K562 (cell line): ENCODE measurements around the gene DHDH. TPM values are rescaled to one million over a fixed set of nuclear protein-coding genes. Genes with fewer than 3 reads are reported as not detected.

Experiments
- HNRNPH1 ChIP-seq: fragments of 200-400 bp; formaldehyde crosslinking; optimal IDR thresholded peaks from 2 replicates; pipeline ENCODE3; 2017; ENCODE audit warnings: low read depth, mild to moderate bottlenecking, low read length, moderate library complexity
- HOXB6 ChIP-seq: fragments of 250-450 bp; sonication (Bioruptor Pico); IDR thresholded peaks from 2 replicates; pipeline ENCODE4 v1.5.1; 2022; ENCODE audit warnings: mild to moderate bottlenecking, borderline replicate concordance
- MBD2 ChIP-seq: sonication (generic); IDR thresholded peaks from 2 replicates; pipeline ENCODE4 v1.6.1; 2016; ENCODE audit warnings: low read depth, borderline replicate concordance
- POLR2AphosphoS5 ChIP-seq: IDR thresholded peaks from 2 replicates; pipeline ENCODE4 v1.6.1; 2011; ENCODE audit warnings: mild to moderate bottlenecking, low read depth, low read length, moderate library complexity; ENCODE audit not compliant: control insufficient read depth, insufficient read depth
- SMAD2 ChIP-seq: fragments of 150-350 bp; IDR thresholded peaks from 2 replicates; pipeline ENCODE4 v1.6.1; 2014; ENCODE audit warnings: low read depth, mild to moderate bottlenecking, low read length
- ZBTB7A ChIP-seq: IDR thresholded peaks from 2 replicates; pipeline ENCODE4 v1.6.1; 2011; ENCODE audit warnings: low read depth, mild to moderate bottlenecking, low read length, moderate library complexity, borderline replicate concordance; ENCODE audit not compliant: control insufficient read depth
- polyA plus RNA-seq, 8 experiments: library from polyadenylated mRNA; depleted of rRNA in 4 of 8; stranded (reverse) in 5 of 8; unstranded in 3 of 8; fragments of >200 nt; fragmentation: Nextera tagmentation in 2 of 8; fragmentation: Illumina TruSeq in 1 of 8; extraction: Ambion mirVana in 2 of 8; extraction: Trizol in 1 of 8; gene quantifications; 2 replicates each; pipeline versions ENCODE4 v1.2.1 to v1.2.3, GENCODE V29; 2011 to 2014; ENCODE audit warnings: inconsistent platforms in 1 of 8, missing spikeins in 1 of 8
- total RNA-seq, 7 experiments: library from RNA; depleted of rRNA in 6 of 7; stranded (reverse); fragments of >200 nt in 6 of 7; fragmentation: Illumina TruSeq in 2 of 7; extraction: Trizol in 2 of 7; gene quantifications; 2 replicates each; pipeline versions ENCODE4 v1.2.1 to v1.2.3, GENCODE V29; 2011 to 2021; ENCODE audit warnings: low replicate concordance in 1 of 7
- TF ChIP-seq, protein P1 (sequence below): fragments of 200-600 bp; sonication (generic); IDR thresholded peaks from one replicate; pipeline ENCODE4 v1.6.1; 2012; ENCODE audit warnings: mild to moderate bottlenecking, low read depth, low read length, inconsistent platforms
- TF ChIP-seq, protein P2 (sequence below): fragments of 450-650 bp; formaldehyde crosslinking; IDR thresholded peaks from 2 replicates; pipeline ENCODE4 v1.4.0; 2020; ENCODE audit warnings: mild to moderate bottlenecking, moderate library complexity
- TF ChIP-seq, protein P3 (sequence below), 2 experiments: fragments of 250-450 bp in 1 of 2; fragments of 450-650 bp in 1 of 2; sonication (Bioruptor Pico) in 1 of 2; IDR thresholded peaks; 2 replicates each; pipeline versions ENCODE4 v1.6.1 to v1.8.0; 2016 to 2021; ENCODE audit warnings: mild to moderate bottlenecking in 2 of 2, moderate library complexity in 2 of 2, missing compliant biosample characterization in 1 of 2, missing genetic modification characterization in 1 of 2

The DHDH gene
- total and polyA plus RNA-seq, 9 of the 15 experiments (the other 6 are each of a cell fraction or from before 2014, with no cell fraction given): 0.37 to 1.9 (median 0.87) TPM

DNA sequence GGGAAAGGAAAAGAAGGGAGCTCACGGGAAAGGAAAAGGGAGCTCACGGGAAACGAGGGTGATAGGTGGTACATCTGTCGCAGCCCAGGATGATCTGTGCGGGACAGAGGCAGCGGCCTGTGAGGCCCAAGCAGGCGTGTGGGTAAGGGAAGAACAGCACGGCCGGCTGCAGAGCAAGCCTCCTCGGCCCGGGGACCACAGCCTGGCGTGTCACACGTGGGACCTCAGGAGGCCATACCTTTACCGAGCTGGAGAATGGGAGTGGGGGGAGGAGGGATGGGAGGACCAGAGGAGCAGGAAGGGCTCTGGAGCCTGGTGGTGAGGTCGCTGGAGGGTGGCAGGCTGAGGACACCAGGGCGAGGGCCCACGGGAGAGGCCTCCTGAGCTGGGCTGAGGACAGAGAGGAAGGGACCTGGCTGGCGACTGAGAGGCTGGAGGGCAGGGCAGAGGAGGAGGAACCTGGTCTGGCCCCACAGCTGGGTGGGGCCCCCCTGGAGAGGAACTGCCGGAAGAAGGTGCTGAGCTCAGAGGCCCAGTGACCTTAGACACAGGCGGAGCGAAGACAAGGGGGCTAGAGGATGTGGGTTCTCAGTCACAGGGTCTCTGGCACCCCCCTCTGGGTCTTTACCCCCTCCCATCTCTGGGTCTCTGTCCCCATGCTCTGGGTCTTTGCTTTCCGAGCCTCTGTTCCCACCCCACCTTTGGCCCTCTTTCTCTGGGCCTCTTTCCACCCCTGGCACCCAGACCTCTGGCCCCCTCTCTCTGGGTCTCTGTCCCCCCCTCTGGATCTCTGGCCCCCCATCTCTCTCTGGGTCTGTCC lies 28.7 kb downstream of the DHDH start (continued):
- peak; percentile 81 for TF ChIP-seq POLR2AphosphoS5
- TF ChIP-seq, protein P1, sequence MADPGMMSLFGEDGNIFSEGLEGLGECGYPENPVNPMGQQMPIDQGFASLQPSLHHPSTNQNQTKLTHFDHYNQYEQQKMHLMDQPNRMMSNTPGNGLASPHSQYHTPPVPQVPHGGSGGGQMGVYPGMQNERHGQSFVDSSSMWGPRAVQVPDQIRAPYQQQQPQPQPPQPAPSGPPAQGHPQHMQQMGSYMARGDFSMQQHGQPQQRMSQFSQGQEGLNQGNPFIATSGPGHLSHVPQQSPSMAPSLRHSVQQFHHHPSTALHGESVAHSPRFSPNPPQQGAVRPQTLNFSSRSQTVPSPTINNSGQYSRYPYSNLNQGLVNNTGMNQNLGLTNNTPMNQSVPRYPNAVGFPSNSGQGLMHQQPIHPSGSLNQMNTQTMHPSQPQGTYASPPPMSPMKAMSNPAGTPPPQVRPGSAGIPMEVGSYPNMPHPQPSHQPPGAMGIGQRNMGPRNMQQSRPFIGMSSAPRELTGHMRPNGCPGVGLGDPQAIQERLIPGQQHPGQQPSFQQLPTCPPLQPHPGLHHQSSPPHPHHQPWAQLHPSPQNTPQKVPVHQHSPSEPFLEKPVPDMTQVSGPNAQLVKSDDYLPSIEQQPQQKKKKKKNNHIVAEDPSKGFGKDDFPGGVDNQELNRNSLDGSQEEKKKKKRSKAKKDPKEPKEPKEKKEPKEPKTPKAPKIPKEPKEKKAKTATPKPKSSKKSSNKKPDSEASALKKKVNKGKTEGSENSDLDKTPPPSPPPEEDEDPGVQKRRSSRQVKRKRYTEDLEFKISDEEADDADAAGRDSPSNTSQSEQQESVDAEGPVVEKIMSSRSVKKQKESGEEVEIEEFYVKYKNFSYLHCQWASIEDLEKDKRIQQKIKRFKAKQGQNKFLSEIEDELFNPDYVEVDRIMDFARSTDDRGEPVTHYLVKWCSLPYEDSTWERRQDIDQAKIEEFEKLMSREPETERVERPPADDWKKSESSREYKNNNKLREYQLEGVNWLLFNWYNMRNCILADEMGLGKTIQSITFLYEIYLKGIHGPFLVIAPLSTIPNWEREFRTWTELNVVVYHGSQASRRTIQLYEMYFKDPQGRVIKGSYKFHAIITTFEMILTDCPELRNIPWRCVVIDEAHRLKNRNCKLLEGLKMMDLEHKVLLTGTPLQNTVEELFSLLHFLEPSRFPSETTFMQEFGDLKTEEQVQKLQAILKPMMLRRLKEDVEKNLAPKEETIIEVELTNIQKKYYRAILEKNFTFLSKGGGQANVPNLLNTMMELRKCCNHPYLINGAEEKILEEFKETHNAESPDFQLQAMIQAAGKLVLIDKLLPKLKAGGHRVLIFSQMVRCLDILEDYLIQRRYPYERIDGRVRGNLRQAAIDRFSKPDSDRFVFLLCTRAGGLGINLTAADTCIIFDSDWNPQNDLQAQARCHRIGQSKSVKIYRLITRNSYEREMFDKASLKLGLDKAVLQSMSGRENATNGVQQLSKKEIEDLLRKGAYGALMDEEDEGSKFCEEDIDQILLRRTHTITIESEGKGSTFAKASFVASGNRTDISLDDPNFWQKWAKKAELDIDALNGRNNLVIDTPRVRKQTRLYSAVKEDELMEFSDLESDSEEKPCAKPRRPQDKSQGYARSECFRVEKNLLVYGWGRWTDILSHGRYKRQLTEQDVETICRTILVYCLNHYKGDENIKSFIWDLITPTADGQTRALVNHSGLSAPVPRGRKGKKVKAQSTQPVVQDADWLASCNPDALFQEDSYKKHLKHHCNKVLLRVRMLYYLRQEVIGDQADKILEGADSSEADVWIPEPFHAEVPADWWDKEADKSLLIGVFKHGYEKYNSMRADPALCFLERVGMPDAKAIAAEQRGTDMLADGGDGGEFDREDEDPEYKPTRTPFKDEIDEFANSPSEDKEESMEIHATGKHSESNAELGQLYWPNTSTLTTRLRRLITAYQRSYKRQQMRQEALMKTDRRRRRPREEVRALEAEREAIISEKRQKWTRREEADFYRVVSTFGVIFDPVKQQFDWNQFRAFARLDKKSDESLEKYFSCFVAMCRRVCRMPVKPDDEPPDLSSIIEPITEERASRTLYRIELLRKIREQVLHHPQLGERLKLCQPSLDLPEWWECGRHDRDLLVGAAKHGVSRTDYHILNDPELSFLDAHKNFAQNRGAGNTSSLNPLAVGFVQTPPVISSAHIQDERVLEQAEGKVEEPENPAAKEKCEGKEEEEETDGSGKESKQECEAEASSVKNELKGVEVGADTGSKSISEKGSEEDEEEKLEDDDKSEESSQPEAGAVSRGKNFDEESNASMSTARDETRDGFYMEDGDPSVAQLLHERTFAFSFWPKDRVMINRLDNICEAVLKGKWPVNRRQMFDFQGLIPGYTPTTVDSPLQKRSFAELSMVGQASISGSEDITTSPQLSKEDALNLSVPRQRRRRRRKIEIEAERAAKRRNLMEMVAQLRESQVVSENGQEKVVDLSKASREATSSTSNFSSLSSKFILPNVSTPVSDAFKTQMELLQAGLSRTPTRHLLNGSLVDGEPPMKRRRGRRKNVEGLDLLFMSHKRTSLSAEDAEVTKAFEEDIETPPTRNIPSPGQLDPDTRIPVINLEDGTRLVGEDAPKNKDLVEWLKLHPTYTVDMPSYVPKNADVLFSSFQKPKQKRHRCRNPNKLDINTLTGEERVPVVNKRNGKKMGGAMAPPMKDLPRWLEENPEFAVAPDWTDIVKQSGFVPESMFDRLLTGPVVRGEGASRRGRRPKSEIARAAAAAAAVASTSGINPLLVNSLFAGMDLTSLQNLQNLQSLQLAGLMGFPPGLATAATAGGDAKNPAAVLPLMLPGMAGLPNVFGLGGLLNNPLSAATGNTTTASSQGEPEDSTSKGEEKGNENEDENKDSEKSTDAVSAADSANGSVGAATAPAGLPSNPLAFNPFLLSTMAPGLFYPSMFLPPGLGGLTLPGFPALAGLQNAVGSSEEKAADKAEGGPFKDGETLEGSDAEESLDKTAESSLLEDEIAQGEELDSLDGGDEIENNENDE: no peak
- no peak for TF ChIP-seq SMAD2
- no peak for TF ChIP-seq HNRNPH1
- TF ChIP-seq, protein P2, sequence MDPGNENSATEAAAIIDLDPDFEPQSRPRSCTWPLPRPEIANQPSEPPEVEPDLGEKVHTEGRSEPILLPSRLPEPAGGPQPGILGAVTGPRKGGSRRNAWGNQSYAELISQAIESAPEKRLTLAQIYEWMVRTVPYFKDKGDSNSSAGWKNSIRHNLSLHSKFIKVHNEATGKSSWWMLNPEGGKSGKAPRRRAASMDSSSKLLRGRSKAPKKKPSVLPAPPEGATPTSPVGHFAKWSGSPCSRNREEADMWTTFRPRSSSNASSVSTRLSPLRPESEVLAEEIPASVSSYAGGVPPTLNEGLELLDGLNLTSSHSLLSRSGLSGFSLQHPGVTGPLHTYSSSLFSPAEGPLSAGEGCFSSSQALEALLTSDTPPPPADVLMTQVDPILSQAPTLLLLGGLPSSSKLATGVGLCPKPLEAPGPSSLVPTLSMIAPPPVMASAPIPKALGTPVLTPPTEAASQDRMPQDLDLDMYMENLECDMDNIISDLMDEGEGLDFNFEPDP (CRISPR knock-in tag): no peak
- TF ChIP-seq MBD2: peak; percentile 62
- TF ChIP-seq ZBTB7A: peak; percentile 95
- TF ChIP-seq, protein P3, sequence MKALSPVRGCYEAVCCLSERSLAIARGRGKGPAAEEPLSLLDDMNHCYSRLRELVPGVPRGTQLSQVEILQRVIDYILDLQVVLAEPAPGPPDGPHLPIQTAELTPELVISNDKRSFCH (CRISPR knock-in tag; IDR thresholded peaks at IDR 0.05): no peak
- TF ChIP-seq, protein P3 (tag; IDR thresholded peaks at IDR 0.05): peak; percentile 56; the same call in 1 of the 2 replicates
- TF ChIP-seq HOXB6 (CRISPR knock-in tag): no peak
